Keratinocyte (primary cell): ENCODE data around the gene KCNJ1. TPM values are rescaled to one million over a fixed set of nuclear protein-coding genes. Genes with fewer than 3 reads are reported as not detected.

Source experiments
- DNase-seq: peaks from one replicate; pipeline ENCODE4 v3.0.0-alpha.2; 2011; ENCODE audit warnings: low read depth, missing footprints, low spot score
- FAIRE-seq: peaks from 2 replicates; lab custom pipeline; 2011; peaks lifted over from hg19 to GRCh38; lab: Jason Lieb, UNC
- H2AFZ ChIP-seq: 2 replicates; pipeline ENCODE4 v1.6.0; 2012; ENCODE audit warnings: low read length, control low read depth, inconsistent platforms; ENCODE audit not compliant: control insufficient read depth
- H3K27ac ChIP-seq: 2 replicates; pipeline ENCODE4 v1.5.1; 2011; ENCODE audit warnings: low read length; ENCODE audit not compliant: control insufficient read depth, insufficient read depth
- H3K27me3 ChIP-seq: 3 replicates; pipeline ENCODE4 v1.6.0; 2011; ENCODE audit warnings: low read length; ENCODE audit not compliant: control insufficient read depth, insufficient read depth; ENCODE audit errors: extremely low read depth
- H3K36me3 ChIP-seq, 2 experiments: 2 replicates in 1 of 2; 3 replicates in 1 of 2; pipeline ENCODE4 v1.5.1; 2011; ENCODE audit warnings: low read length in 2 of 2, mild to moderate bottlenecking in 1 of 2; ENCODE audit not compliant: control insufficient read depth in 2 of 2, insufficient read depth in 2 of 2; ENCODE audit errors: extremely low read depth in 1 of 2
- H3K4me1 ChIP-seq: 3 replicates; pipeline ENCODE4 v1.5.1; 2011; ENCODE audit warnings: low read length; ENCODE audit not compliant: control insufficient read depth, insufficient read depth; ENCODE audit errors: extremely low read depth
- H3K4me2 ChIP-seq: 3 replicates; pipeline ENCODE4 v1.6.0; 2011; ENCODE audit warnings: low read depth, low read length; ENCODE audit not compliant: control insufficient read depth, insufficient read depth; ENCODE audit errors: extremely low read depth
- H3K4me3 ChIP-seq, 3 experiments: fragments of 200-600 bp in 1 of 3; sonication (generic) in 1 of 3; 2 replicates in 2 of 3; 3 replicates in 1 of 3; pipeline ENCODE4 v1.5.1; 2011 to 2016; ENCODE audit warnings: low read length in 3 of 3, mild to moderate bottlenecking in 3 of 3, control low read depth in 2 of 3, inconsistent platforms in 1 of 3, low read depth in 1 of 3, mixed read lengths in 1 of 3, mixed run types in 1 of 3, moderate library complexity in 1 of 3; ENCODE audit not compliant: control insufficient read depth in 2 of 3, insufficient read depth in 2 of 3; ENCODE audit errors: extremely low read depth in 1 of 3
- H3K79me2 ChIP-seq: 2 replicates; pipeline ENCODE4 v1.6.0; 2012; ENCODE audit warnings: low read length; ENCODE audit not compliant: control insufficient read depth, insufficient read depth
- H3K9ac ChIP-seq: 3 replicates; pipeline ENCODE4 v1.6.0; 2011; ENCODE audit warnings: low read length; ENCODE audit not compliant: control insufficient read depth, insufficient read depth; ENCODE audit errors: extremely low read depth
- H3K9me1 ChIP-seq: 3 replicates; pipeline ENCODE4 v1.6.0; 2011; ENCODE audit warnings: low read length; ENCODE audit not compliant: control insufficient read depth, insufficient read depth; ENCODE audit errors: extremely low read depth
- H3K9me3 ChIP-seq: 2 replicates; pipeline ENCODE4 v1.5.1; 2012; ENCODE audit warnings: low read depth, low read length; ENCODE audit not compliant: control insufficient read depth
- H4K20me1 ChIP-seq: 3 replicates; pipeline ENCODE4 v1.6.0; 2011; ENCODE audit warnings: low read length; ENCODE audit not compliant: control insufficient read depth, insufficient read depth; ENCODE audit errors: extremely low read depth
- EZH2 ChIP-seq: IDR thresholded peaks from one replicate; pipeline ENCODE4 v1.6.1; 2012; ENCODE audit warnings: inconsistent platforms, mild to moderate bottlenecking, low read length, moderate library complexity
- dilution Hi-C: fragments of 300-500 bp; cut with MboI; formaldehyde crosslinking; loops from one replicate; pipeline ENCODE4 v1.7.0; 2020; ENCODE audit warnings: low sequenced_read_pairs; ENCODE audit not compliant: extremely low pct_ligation_motif_present
- polyA plus RNA-seq, 5 experiments: library from polyadenylated mRNA; depleted of rRNA in 3 of 5; stranded (reverse) in 3 of 5; stranded (forward) in 1 of 5; unstranded in 1 of 5; fragments of >200 nt; gene quantifications; 1 replicate in 1 of 5; 2 replicates in 3 of 5; 3 replicates in 1 of 5; pipeline versions ENCODE4 v1.2.1 to v1.2.3, GENCODE V29; 2011 to 2012; ENCODE audit warnings: missing spikeins in 2 of 5, low read depth in 1 of 5, low replicate concordance in 1 of 5
- TF ChIP-seq, protein P1 (sequence below), 3 experiments: IDR thresholded peaks in 1 of 3; conservative IDR thresholded peaks in 1 of 3; optimal IDR thresholded peaks in 1 of 3; 2 replicates in 2 of 3; 3 replicates in 1 of 3; pipeline versions ENCODE3 to v1.5.1; 2011; ENCODE audit warnings: low read length in 3 of 3, mild to moderate bottlenecking in 3 of 3, moderate library complexity in 2 of 3, control low read depth in 1 of 3, inconsistent platforms in 1 of 3; ENCODE audit not compliant: insufficient read depth in 2 of 3; ENCODE audit errors: extremely low read depth in 1 of 3

KCNJ1 gene
- polyA plus RNA-seq, 1 donor (not counting 4 experiments of a cell fraction or from before 2014, with no cell fraction given) = 0.12 TPM

DNA sequence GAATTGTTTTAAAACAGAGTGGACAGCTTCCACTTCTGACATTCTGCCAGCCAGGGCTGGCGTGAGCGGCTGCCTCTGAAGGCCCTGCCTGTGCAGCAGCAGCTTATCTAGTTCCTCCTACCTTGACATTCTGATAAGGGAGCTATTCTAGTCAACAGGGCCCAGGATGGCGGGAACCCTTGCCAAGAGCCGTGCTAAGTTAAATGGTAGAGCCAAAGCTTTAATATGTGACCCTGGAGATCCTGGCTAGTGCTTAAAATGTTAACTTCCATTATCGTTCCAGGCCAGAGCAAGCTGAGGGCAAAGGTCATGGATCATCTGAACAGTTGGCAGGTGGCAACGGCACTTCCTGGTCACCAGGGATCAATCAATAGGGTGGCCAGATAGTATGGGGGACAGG, 27.6 kb upstream of the KCNJ1 start:
- H3K27me3 ChIP-seq = peaks cover 13% of the 10 kb centered on the region
- no peaks in the 10 kb centered on the region for H3K79me2 ChIP-seq
- H3K4me2 ChIP-seq = no peak overlapping the region
- dilution Hi-C loops = no loop called here
- no peak overlapping the region for H3K4me3 ChIP-seq
- peaks cover 20% of the 10 kb centered on the region for H3K4me1 ChIP-seq
- H3K9me3 ChIP-seq = no peaks in the 10 kb centered on the region
- H3K36me3 ChIP-seq = no peaks in the 10 kb centered on the region
- no peaks in the 10 kb centered on the region for H4K20me1 ChIP-seq
- no peaks in the 10 kb centered on the region for H3K9me1 ChIP-seq
- H3K9ac ChIP-seq = no peak overlapping the region
- no peak for DNase-seq
- H2AFZ ChIP-seq = no peak overlapping the region
- H3K27ac ChIP-seq = no peak overlapping the region
- TF ChIP-seq, protein P1, sequence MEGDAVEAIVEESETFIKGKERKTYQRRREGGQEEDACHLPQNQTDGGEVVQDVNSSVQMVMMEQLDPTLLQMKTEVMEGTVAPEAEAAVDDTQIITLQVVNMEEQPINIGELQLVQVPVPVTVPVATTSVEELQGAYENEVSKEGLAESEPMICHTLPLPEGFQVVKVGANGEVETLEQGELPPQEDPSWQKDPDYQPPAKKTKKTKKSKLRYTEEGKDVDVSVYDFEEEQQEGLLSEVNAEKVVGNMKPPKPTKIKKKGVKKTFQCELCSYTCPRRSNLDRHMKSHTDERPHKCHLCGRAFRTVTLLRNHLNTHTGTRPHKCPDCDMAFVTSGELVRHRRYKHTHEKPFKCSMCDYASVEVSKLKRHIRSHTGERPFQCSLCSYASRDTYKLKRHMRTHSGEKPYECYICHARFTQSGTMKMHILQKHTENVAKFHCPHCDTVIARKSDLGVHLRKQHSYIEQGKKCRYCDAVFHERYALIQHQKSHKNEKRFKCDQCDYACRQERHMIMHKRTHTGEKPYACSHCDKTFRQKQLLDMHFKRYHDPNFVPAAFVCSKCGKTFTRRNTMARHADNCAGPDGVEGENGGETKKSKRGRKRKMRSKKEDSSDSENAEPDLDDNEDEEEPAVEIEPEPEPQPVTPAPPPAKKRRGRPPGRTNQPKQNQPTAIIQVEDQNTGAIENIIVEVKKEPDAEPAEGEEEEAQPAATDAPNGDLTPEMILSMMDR (optimal IDR thresholded peaks at IDR 0.05 in 1 of 3, IDR thresholded peaks at IDR 0.05 in 1 of 3, conservative IDR thresholded peaks at IDR 0.05 in 1 of 3; ENCODE audit: extremely low read depth in 1 of 3, insufficient read depth in 2 of 3, low read length in 3 of 3) = no peak
- TF ChIP-seq EZH2 = no peak
- no peak for FAIRE-seq

- Histone ChIP-seq H3K79me2 (no peaks in the 10 kb centered on the region), H3K27me3 (peaks cover 13% of the 10 kb centered on the region), H4K20me1 (no peaks in the 10 kb centered on the region), H3K9me3 (no peaks in the 10 kb centered on the region), H3K36me3 (no peaks in the 10 kb centered on the region), H3K4me1 (peaks cover 20% of the 10 kb centered on the region), H3K4me3 (no peak overlapping the region), H3K9ac (no peak overlapping the region), H3K27ac (no peak overlapping the region), H2AFZ (no peak overlapping the region), H3K9me1 (no peaks in the 10 kb centered on the region), H3K4me2 (no peak overlapping the region)
- DNase-seq (no peak), FAIRE-seq (no peak)
- TF ChIP-seq EZH2 = no peak
- TF ChIP-seq, protein P1 (optimal IDR thresholded peaks at IDR 0.05 in 1 of 3, IDR thresholded peaks at IDR 0.05 in 1 of 3, conservative IDR thresholded peaks at IDR 0.05 in 1 of 3; ENCODE audit: extremely low read depth in 1 of 3, insufficient read depth in 2 of 3, low read length in 3 of 3) = no peak
- dilution Hi-C loops = no loop called here
Measured at GRCh38 chr11:128894286-128894681, 27.2 kb upstream of the KCNJ1 start.
